B cell (primary cell): Measurements from ENCODE around the gene C12orf57. TPM values are rescaled to one million over a fixed set of nuclear protein-coding genes. Genes with fewer than 3 reads are reported as not detected.

ENCODE experiments used
- ATAC-seq: fragments of 200-7000 bp; cut with Tn5 transposase; one replicate; pipeline ENCODE4 v1.10.0; 2021; ENCODE audit warnings: low read depth, mild to moderate bottlenecking, moderate number of reproducible peaks, moderate library complexity
- CTCF ChIA-PET: fragments of 350-600 bp; sonication (Branson Sonifier 250); formaldehyde crosslinking; loops from one replicate; lab custom pipeline; 2021; ENCODE audit warnings: antibody characterized with exemption, inconsistent platforms; lab: Charles Lee
- POLR2A ChIA-PET: fragments of 350-600 bp; sonication (Branson Sonifier 250); formaldehyde crosslinking; loops from one replicate; lab custom pipeline; 2021; ENCODE audit warnings: antibody characterized with exemption; lab: Charles Lee
- DNase-seq: peaks from one replicate; pipeline ENCODE4 v3.0.0; 2013
- H2AFZ ChIP-seq: 2 replicates; pipeline ENCODE4 v1.6.1; 2012; ENCODE audit warnings: mild to moderate bottlenecking, low read depth, low read length; ENCODE audit not compliant: insufficient read depth, poor library complexity, severe bottlenecking
- H3K27ac ChIP-seq, 2 donors: 1 replicate in 1 of 2; 2 replicates in 1 of 2; pipeline ENCODE4 v1.5.1; 2012 to 2013; ENCODE audit warnings: low read length in 2 of 2, mild to moderate bottlenecking in 2 of 2, moderate library complexity in 1 of 2
- H3K27me3 ChIP-seq, 4 experiments: fragments of 200-600 bp in 1 of 4; sonication (generic) in 1 of 4; replicated peaks in 1 of 4; 1 replicate in 2 of 4; 2 replicates in 2 of 4; pipeline versions ENCODE4 v1.6.1 to v1.7.0; 2013 to 2016; ENCODE audit warnings: low read length in 3 of 4, mild to moderate bottlenecking in 2 of 4, mixed read lengths in 1 of 4, moderate library complexity in 1 of 4; ENCODE audit not compliant: insufficient read depth in 4 of 4, control insufficient read depth in 3 of 4; ENCODE audit errors: control extremely low read depth in 1 of 4
- H3K36me3 ChIP-seq, 2 experiments: replicated peaks in 1 of 2; 1 replicate in 1 of 2; 2 replicates in 1 of 2; pipeline versions ENCODE4 v1.6.1 to v1.7.1; 2013; ENCODE audit warnings: low read length in 1 of 2; ENCODE audit not compliant: insufficient read depth in 2 of 2, control insufficient read depth in 1 of 2; ENCODE audit errors: control extremely low read depth in 1 of 2, extremely low read depth in 1 of 2
- H3K4me1 ChIP-seq, 2 donors: fragments of 200-600 bp in 1 of 2; sonication (generic) in 1 of 2; 1 replicate in 1 of 2; 2 replicates in 1 of 2; pipeline versions ENCODE4 v1.5.1 to v1.6.1; 2013 to 2017; ENCODE audit warnings: low read length in 2 of 2; ENCODE audit not compliant: control insufficient read depth in 2 of 2, insufficient read depth in 2 of 2
- H3K4me2 ChIP-seq: replicated peaks from 2 replicates; pipeline ENCODE3; 2012; ENCODE audit warnings: mild to moderate bottlenecking, low read depth, low read length; ENCODE audit not compliant: poor library complexity, severe bottlenecking
- H3K4me3 ChIP-seq, 5 experiments: fragments of 200-600 bp in 1 of 5; sonication (generic) in 1 of 5; 1 replicate in 3 of 5; 2 replicates in 2 of 5; pipeline versions ENCODE4 v1.5.1 to v1.7.0; 2011 to 2016; ENCODE audit warnings: low read length in 4 of 5, mild to moderate bottlenecking in 4 of 5, low read depth in 2 of 5, control low read depth in 1 of 5, moderate library complexity in 1 of 5; ENCODE audit not compliant: insufficient read depth in 1 of 5; ENCODE audit errors: control extremely low read depth in 1 of 5, extremely low read depth in 1 of 5
- H3K79me2 ChIP-seq: fragments of 200-600 bp; sonication (generic); one replicate; pipeline ENCODE4 v1.6.0; 2016; ENCODE audit warnings: low read length; ENCODE audit not compliant: control insufficient read depth, insufficient read depth
- H3K9ac ChIP-seq: fragments of 200-600 bp; sonication (generic); 2 replicates; pipeline ENCODE4 v1.6.1; 2017; ENCODE audit warnings: mild to moderate bottlenecking, low read length, moderate library complexity
- H3K9me3 ChIP-seq, 3 donors: one replicate each; pipeline versions ENCODE4 v1.6.1 to v1.7.1; 2013; ENCODE audit warnings: low read length in 2 of 3; ENCODE audit not compliant: control insufficient read depth in 2 of 3, insufficient read depth in 1 of 3; ENCODE audit errors: control extremely low read depth in 1 of 3
- H4K20me1 ChIP-seq: 2 replicates; pipeline ENCODE4 v1.6.0; 2012; ENCODE audit warnings: mild to moderate bottlenecking, low read length; ENCODE audit not compliant: insufficient read depth, control insufficient read depth, poor library complexity, severe bottlenecking
- H3K27ac Mint-ChIP-seq: one replicate; pipeline ENCODE4 v1.8.0; 2021; ENCODE audit warnings: mixed read lengths
- H3K27me3 Mint-ChIP-seq: one replicate; pipeline ENCODE4 v1.8.0; 2021; ENCODE audit warnings: mixed read lengths
- H3K4me1 Mint-ChIP-seq: one replicate; pipeline ENCODE4 v1.8.0; 2021; ENCODE audit warnings: mixed read lengths
- H3K4me3 Mint-ChIP-seq: one replicate; pipeline ENCODE4 v1.8.0; 2021; ENCODE audit warnings: mixed read lengths
- H3K9me3 Mint-ChIP-seq: one replicate; pipeline ENCODE4 v1.8.0; 2022; ENCODE audit warnings: mixed read lengths; ENCODE audit not compliant: insufficient read depth
- CTCF ChIP-seq: fragments of 200-600 bp; IDR thresholded peaks from one replicate; pipeline ENCODE4 v1.8.0; 2022; ENCODE audit warnings: antibody characterized with exemption, mild to moderate bottlenecking
- EZH2 ChIP-seq: IDR thresholded peaks from 2 replicates; pipeline ENCODE4 v1.6.1; 2012; ENCODE audit warnings: borderline replicate concordance, low read depth, mild to moderate bottlenecking, moderate library complexity, low read length; ENCODE audit not compliant: insufficient read depth, poor library complexity, severe bottlenecking
- WGBS: methylation state at CpG from one replicate; pipeline ENCODE4 v1.1.5; 2013; ENCODE audit warnings: missing lambda C conversion rate; ENCODE audit not compliant: insufficient coverage; 5-methylcytosine and 5-hydroxymethylcytosine counted together
- intact Hi-C: fragments of 100-400 bp; cut with micrococcal nuclease; formaldehyde crosslinking; loops from one replicate; pipeline ENCODE4 v1.10.0; 2022
- polyA plus RNA-seq: library from polyadenylated mRNA; depleted of rRNA; stranded (reverse); fragments of >200 nt; gene quantifications from 2 replicates; pipeline ENCODE4 v1.2.3, GENCODE V29; 2012
- total RNA-seq, 2 donors: library from RNA; stranded (reverse); fragments of 120-200 nt in 1 of 2; gene quantifications; 1 replicate in 1 of 2; 2 replicates in 1 of 2; pipeline versions ENCODE4 v1.2.3 to v1.2.4, GENCODE V29; 2013 to 2022

The C12orf57 gene
- total and polyA plus RNA-seq, 2 donors (not counting 1 experiment from before 2014, with no cell fraction given) = 90.9 to 460 TPM

GRCh38 chr12:6938353-6939190, 5.2 kb upstream of the C12orf57 start:
- Histone ChIP-seq H3K9me3 (no peaks in the 10 kb centered on the region), H3K4me1 (peaks cover 24 to 40% of the 10 kb centered on the region in 2 donors), H3K36me3 (peaks cover 0 to 18% of the 10 kb centered on the region in 2 experiments), H3K27ac (peak overlapping the region; percentile 88 to 91), H3K4me2 (peak overlapping the region; percentile 97), H2AFZ (peak overlapping the region; percentile 63), H3K27me3 (no peaks in the 10 kb centered on the region), H3K79me2 (peaks cover 20% of the 10 kb centered on the region), H3K9ac (no peak overlapping the region), H3K4me3 (peak overlapping the region in 2 of 5 experiments; percentile 7 to 38), H4K20me1 (no peaks in the 10 kb centered on the region)
- intact Hi-C loops = loop anchor here (1.0 to 5.0 kb wide), 4 partner anchors 14 to 86 kb away; partner anchors contain the start of genes CDCA3, EMG1, PHB2 and SPSB2
- H3K27me3 Mint-ChIP-seq = no peaks in the 10 kb centered on the region
- no peak for TF ChIP-seq EZH2
- peak; percentile 22 for TF ChIP-seq CTCF
- 91% methylated on average over 32 of the region's 32 CpGs for WGBS
- H3K9me3 Mint-ChIP-seq = no peaks in the 10 kb centered on the region
- peaks cover 39% of the 10 kb centered on the region for H3K4me1 Mint-ChIP-seq
- peak overlapping the region; percentile 87 for H3K4me3 Mint-ChIP-seq
- DNase-seq (no peak), ATAC-seq (no peak)
- POLR2A ChIA-PET = interaction anchor here (0.6 to 18.5 kb wide), 12 partner anchors 9 to 186 kb away, joined by 3 to 662 read pairs (median 5); partner anchors contain the start of genes ATN1, LPCAT3, LRRC23 and MLF2
- H3K27ac Mint-ChIP-seq = peak overlapping the region; percentile 97
- CTCF ChIA-PET = interaction anchor here (0.7 to 16.6 kb wide), 18 partner anchors 8 to 249 kb away, joined by 3 to 944 read pairs (median 8); partner anchors contain the start of genes ENO2, MLF2, PTPN6 and SPSB2
